Measurements from ENCODE around the gene HNRNPCL1. TPM values are rescaled to one million over a fixed set of nuclear protein-coding genes. Genes with fewer than 3 reads are reported as not detected.
"Not testable (repeated sequence)": the region's sequence is repeated elsewhere in the genome, so short reads cannot be mapped to it uniquely, and the experiment has no call there.

HNRNPCL1 gene
- total and polyA plus RNA-seq, 10 donors = not detected

DNA sequence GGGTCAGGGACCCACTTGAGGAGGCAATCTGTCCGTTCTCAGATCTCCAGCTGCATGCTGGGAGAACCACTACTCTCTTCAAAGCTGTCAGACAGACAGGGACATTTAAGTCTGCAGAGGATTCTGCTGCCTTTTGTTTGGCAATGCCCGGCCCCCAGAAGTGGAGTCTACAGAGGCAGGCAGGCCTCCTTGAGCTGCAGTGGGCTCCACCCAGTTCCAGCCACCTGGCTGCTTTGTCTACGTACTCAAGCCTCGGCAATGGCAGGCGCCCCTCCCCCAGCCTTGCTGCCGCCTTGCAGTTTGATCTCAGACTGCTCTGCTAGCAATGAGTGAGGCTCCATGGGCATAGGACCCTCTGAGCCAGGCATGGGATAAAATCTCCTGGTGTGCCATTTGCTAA, 29.5 kb downstream of the HNRNPCL1 start:
- intact Hi-C loops (cut with DNase I; ENCODE audit: low total_unique reads); H3K27ac ChIP-seq; H3K36me3 ChIP-seq; DNase-seq; H3K4me1 ChIP-seq; H3K9me3 ChIP-seq; H3K4me3 ChIP-seq: not testable (repeated sequence)
- 70 to 82% (median 76%) methylated on average over 5 to 6 of the region's 6 CpGs for WGBS, 5 donors
- peaks cover 0 to 27% (median 0%) of the 10 kb centered on the region in 7 donors for H3K27me3 ChIP-seq (replicated peaks in 1 of 7)

GRCh38 chr1:12811409-12811784, 37.1 kb downstream of the HNRNPCL1 start:
- intact Hi-C loops (cut with DNase I; ENCODE audit: low total_unique reads) = no loop called here
- H3K36me3 ChIP-seq = no peaks in the 10 kb centered on the region
- H3K27ac ChIP-seq = no peak overlapping the region
- 53 to 67% (median 55%) methylated on average over 2 of the region's 2 CpGs for WGBS, 5 donors
- peaks cover 0 to 3% (median 0%) of the 10 kb centered on the region in 8 donors for H3K9me3 ChIP-seq
- peaks cover 0 to 41% (median 0%) of the 10 kb centered on the region in 7 donors for H3K27me3 ChIP-seq (replicated peaks in 1 of 7)
- no peak for DNase-seq
- H3K4me3 ChIP-seq = no peak overlapping the region
- TF ChIP-seq, protein P1, sequence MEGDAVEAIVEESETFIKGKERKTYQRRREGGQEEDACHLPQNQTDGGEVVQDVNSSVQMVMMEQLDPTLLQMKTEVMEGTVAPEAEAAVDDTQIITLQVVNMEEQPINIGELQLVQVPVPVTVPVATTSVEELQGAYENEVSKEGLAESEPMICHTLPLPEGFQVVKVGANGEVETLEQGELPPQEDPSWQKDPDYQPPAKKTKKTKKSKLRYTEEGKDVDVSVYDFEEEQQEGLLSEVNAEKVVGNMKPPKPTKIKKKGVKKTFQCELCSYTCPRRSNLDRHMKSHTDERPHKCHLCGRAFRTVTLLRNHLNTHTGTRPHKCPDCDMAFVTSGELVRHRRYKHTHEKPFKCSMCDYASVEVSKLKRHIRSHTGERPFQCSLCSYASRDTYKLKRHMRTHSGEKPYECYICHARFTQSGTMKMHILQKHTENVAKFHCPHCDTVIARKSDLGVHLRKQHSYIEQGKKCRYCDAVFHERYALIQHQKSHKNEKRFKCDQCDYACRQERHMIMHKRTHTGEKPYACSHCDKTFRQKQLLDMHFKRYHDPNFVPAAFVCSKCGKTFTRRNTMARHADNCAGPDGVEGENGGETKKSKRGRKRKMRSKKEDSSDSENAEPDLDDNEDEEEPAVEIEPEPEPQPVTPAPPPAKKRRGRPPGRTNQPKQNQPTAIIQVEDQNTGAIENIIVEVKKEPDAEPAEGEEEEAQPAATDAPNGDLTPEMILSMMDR (IDR thresholded peaks at IDR 0.05 in 8 of 11, conservative IDR thresholded peaks at IDR 0.05 in 3 of 11) = no peak
- TF ChIP-seq POLR2A (IDR thresholded peaks at IDR 0.05) = no peak
- no peak for TF ChIP-seq POLR2AphosphoS5 (IDR thresholded peaks at IDR 0.05)
- H3K4me1 ChIP-seq = no peaks in the 10 kb centered on the region

- no peak overlapping the region for H3K27ac ChIP-seq
- no peaks in the 10 kb centered on the region for H3K4me1 ChIP-seq
- WGBS, 5 donors = 69 to 76% (median 71%) methylated on average over 4 to 5 of the region's 5 CpGs
- H3K9me3 ChIP-seq = peaks cover 0 to 3% (median 0%) of the 10 kb centered on the region in 8 donors
- peaks cover 0 to 43% (median 0%) of the 10 kb centered on the region in 7 donors for H3K27me3 ChIP-seq (replicated peaks in 1 of 7)
- intact Hi-C loops (cut with DNase I; ENCODE audit: low total_unique reads) = no loop called here
- H3K36me3 ChIP-seq = no peaks in the 10 kb centered on the region
- DNase-seq = no peak
- TF ChIP-seq, protein P1 (IDR thresholded peaks at IDR 0.05 in 8 of 11, conservative IDR thresholded peaks at IDR 0.05 in 3 of 11) = no peak
- no peak overlapping the region for H3K4me3 ChIP-seq
Measured at GRCh38 chr1:12810691-12811408, 37.7 kb downstream of the HNRNPCL1 start.

GRCh38 chr1:12809933-12810332, 38.6 kb downstream of the HNRNPCL1 start:
- no peak overlapping the region for H3K27ac ChIP-seq
- peaks cover 0 to 9% (median 2%) of the 10 kb centered on the region in 8 donors for H3K9me3 ChIP-seq
- H3K4me1 ChIP-seq = no peaks in the 10 kb centered on the region
- DNase-seq = no peak
- TF ChIP-seq, protein P1 (IDR thresholded peaks at IDR 0.05 in 8 of 11, conservative IDR thresholded peaks at IDR 0.05 in 3 of 11) = no peak
- TF ChIP-seq POLR2A (IDR thresholded peaks at IDR 0.05) (no peak), POLR2AphosphoS5 (IDR thresholded peaks at IDR 0.05) (no peak)
- WGBS, 5 donors = 76 to 86% (median 86%) methylated on average over 1 of the region's 1 CpG
- H3K36me3 ChIP-seq = no peaks in the 10 kb centered on the region
- H3K27me3 ChIP-seq (replicated peaks in 1 of 7) = peaks cover 0 to 43% (median 0%) of the 10 kb centered on the region in 7 donors
- no peak overlapping the region for H3K4me3 ChIP-seq
- intact Hi-C loops (cut with DNase I; ENCODE audit: low total_unique reads) = no loop called here
